ENCODE measurements around the gene SENP7. TPM values are rescaled to one million over a fixed set of nuclear protein-coding genes. Genes with fewer than 3 reads are reported as not detected.
"Not testable (repeated sequence)": the region's sequence is repeated elsewhere in the genome, so short reads cannot be mapped to it uniquely, and the experiment has no call there.

The SENP7 gene
- total RNA-seq, 1 donor from 2014 or later, result 6.1 TPM

DNA sequence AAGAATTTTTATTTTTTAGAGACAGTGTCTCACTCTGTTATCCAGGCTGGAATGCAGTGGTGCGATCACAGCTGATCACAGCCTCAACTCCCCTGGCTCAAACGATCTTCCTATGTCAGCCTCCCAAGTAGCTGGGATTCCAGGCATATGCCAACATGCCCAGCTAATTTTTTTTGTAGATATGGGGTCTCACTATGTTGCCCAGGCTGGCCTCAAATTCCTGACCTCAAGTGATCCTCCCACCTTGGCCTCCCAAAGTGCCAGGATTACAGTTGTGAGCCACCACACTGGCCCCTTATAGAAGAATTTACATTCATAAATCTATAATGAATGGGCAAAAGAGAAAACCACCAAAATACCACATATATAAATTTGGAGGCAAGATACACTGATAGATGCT lies 15.2 kb downstream of the SENP7 start:
- intact Hi-C loops (cut with DNase I), result no loop called here
- Histone ChIP-seq H3K4me1 (no peaks in the 10 kb centered on the region), H3K27me3 (no peaks in the 10 kb centered on the region), H3K36me3 (peaks cover 4 to 6% of the 10 kb centered on the region in 2 donors), H3K4me3 (no peak overlapping the region), H3K9me3 (no peaks in the 10 kb centered on the region), H3K27ac (no peak overlapping the region)
- TF ChIP-seq, protein P1, sequence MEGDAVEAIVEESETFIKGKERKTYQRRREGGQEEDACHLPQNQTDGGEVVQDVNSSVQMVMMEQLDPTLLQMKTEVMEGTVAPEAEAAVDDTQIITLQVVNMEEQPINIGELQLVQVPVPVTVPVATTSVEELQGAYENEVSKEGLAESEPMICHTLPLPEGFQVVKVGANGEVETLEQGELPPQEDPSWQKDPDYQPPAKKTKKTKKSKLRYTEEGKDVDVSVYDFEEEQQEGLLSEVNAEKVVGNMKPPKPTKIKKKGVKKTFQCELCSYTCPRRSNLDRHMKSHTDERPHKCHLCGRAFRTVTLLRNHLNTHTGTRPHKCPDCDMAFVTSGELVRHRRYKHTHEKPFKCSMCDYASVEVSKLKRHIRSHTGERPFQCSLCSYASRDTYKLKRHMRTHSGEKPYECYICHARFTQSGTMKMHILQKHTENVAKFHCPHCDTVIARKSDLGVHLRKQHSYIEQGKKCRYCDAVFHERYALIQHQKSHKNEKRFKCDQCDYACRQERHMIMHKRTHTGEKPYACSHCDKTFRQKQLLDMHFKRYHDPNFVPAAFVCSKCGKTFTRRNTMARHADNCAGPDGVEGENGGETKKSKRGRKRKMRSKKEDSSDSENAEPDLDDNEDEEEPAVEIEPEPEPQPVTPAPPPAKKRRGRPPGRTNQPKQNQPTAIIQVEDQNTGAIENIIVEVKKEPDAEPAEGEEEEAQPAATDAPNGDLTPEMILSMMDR (IDR thresholded peaks at IDR 0.05), result no peak
- DNase-seq (ENCODE audit: low spot score in 2 of 2), result no peak

DNA sequence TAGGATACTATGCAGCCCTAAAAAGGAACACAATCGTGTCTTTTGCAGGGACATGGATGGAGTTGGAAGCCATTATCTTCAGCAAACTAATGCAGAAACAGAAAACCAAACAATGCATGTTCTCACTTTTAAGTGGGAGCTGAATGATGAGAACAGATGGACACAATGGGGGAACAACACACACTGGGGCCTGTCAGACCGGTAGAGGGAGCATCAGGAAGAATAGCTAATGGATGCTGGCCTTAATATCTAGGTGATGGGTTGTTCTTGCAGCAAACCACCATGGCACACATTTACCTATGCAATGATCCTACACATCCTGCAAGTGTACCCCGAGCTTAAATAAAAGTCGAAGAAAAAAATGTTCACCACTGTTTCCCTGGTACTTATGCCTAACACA lies 17.5 kb downstream of the SENP7 start:
- TF ChIP-seq, protein P1 (IDR thresholded peaks at IDR 0.05), result no peak
- intact Hi-C loops (cut with DNase I), result no loop called here
- peaks cover 15 to 17% of the 10 kb centered on the region in 2 donors for H3K36me3 ChIP-seq
- no peaks in the 10 kb centered on the region for H3K4me1 ChIP-seq
- no peaks in the 10 kb centered on the region for H3K27me3 ChIP-seq
- H3K4me3 ChIP-seq, result no peak overlapping the region
- no peak overlapping the region for H3K27ac ChIP-seq
- DNase-seq (ENCODE audit: low spot score in 2 of 2), result no peak
- no peaks in the 10 kb centered on the region for H3K9me3 ChIP-seq

DNA sequence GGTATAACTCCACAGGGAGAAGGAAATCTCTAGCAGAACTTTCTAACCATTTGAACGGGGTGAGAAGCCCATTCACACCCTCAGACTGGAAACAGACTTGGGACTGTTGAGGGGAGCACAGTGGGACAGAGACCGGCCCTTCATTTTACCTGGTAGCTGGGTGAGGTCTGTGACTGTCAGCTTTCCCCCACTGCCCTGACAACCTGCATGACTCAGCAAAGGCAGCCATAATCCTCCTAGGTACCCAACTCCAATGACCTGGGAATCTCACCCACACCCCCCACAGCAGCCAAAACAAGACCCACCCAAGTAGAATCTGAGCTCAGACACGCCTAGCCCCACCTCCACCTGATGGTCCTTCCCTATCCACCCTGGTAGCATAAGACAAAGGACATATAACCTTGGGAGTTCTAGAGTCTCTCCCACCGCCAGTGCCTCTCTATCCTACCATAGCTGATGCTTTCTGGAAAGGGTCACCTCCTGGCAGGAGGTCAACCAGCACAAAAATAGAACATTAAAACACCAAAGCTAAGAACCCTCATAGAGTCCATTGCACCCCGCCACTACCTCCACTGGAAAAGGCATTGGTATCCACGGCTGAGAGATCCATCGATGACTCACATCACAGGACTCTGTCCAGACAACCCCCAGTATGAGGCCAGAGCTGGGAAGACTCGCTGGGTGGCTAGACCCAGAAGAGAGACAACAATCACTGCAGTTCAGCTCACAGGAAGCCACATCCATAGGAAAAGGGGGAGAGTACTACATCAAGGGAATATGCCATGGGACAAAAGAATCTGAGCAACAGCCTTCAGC lies 28.0 kb downstream of the SENP7 start:
- DNase-seq (ENCODE audit: low spot score in 2 of 2), result no peak
- H3K27ac ChIP-seq, result peak overlapping the region in 1 of 2 donors; percentile 6
- peaks cover 0 to 5% of the 10 kb centered on the region in 2 donors for H3K9me3 ChIP-seq
- no peaks in the 10 kb centered on the region for H3K27me3 ChIP-seq
- intact Hi-C loops (cut with DNase I), result no loop called here
- H3K36me3 ChIP-seq, result peaks cover 8 to 28% of the 10 kb centered on the region in 2 donors
- H3K4me1 ChIP-seq, result no peaks in the 10 kb centered on the region
- TF ChIP-seq, protein P1 (IDR thresholded peaks at IDR 0.05), result no peak
- H3K4me3 ChIP-seq, result no peak overlapping the region

DNA sequence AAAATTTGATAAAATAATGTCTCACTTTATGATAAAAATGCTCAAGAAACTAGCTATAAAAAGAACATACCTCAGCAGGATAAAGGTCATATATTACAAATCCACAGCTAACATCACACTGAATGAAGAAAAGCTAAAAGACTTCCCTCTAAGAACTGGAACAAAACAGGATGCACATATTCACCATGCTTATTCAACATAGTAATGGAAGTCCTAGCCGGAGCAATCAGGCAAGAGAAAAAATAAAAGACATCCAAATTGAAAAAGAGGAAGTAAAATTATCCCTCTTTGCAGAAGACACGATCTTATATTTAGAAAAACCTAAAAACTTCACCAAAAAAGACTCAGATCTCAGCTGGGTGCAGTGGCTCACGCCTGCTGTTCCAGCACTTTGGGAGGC lies 34.0 kb downstream of the SENP7 start:
- H3K36me3 ChIP-seq, result peaks cover 0 to 10% of the 10 kb centered on the region in 2 donors
- H3K4me3 ChIP-seq, result no peak overlapping the region
- TF ChIP-seq, protein P1 (IDR thresholded peaks at IDR 0.05), result no peak
- H3K27ac ChIP-seq, result no peak overlapping the region
- peaks cover 0 to 4% of the 10 kb centered on the region in 2 donors for H3K4me1 ChIP-seq
- DNase-seq (ENCODE audit: low spot score in 2 of 2), result no peak
- H3K9me3 ChIP-seq, result peaks cover 0 to 5% of the 10 kb centered on the region in 2 donors
- H3K27me3 ChIP-seq, result no peaks in the 10 kb centered on the region
- intact Hi-C loops (cut with DNase I), result no loop called here

DNA sequence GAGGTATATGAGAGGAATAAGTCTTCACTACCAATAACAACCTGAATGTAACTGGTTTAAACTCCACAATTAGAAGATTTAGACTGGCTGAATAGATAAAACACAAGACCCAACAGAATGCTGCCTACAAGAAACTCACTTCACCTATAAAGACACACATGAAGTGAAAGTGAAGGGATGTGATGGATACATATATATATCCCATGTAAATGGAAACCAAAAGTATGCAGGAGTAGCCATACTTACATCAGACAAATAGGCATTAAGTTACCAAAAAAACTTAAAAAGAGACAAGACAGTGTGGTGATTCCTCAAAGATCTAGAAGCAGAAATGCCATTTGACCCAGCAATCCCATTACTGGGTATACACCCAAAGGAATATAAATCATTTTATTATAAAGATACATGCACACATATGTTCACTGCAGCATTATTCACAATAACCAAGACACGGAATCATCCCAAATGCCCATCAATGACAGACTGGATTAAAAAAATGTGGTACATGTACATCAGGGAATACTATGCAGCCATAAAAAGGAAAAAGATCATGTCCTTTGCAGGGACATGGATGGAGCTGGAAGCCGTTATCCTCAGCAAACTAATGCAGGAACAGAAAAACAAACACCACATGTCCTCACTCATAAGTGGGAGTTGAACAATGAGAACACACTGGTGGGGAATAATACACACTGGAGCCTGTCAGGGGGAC lies 38.0 kb downstream of the SENP7 start:
- H3K36me3 ChIP-seq; H3K27me3 ChIP-seq; H3K9me3 ChIP-seq; DNase-seq (ENCODE audit: low spot score in 2 of 2); intact Hi-C loops (cut with DNase I); H3K27ac ChIP-seq; H3K4me1 ChIP-seq; H3K4me3 ChIP-seq: not testable (repeated sequence)

DNA sequence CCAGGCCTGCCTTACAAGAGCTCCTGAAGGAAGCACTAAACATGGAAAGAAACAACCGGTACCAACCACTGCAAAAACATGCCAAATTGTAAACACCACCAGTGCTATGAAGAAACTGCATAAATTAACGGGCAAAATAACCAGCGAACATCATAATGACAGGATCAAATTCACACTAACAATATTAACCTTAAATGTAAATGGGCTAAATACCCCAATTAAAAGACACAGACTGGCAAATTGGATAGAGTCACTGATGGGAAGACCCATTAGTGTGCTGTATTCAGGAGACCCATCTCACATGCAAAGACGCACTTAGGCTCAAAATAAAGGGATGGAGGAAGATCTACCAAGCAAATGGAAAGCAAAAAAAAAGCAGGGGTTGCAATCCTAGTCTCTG lies 44.3 kb downstream of the SENP7 start:
- H3K4me1 ChIP-seq; H3K36me3 ChIP-seq; DNase-seq (ENCODE audit: low spot score in 2 of 2); intact Hi-C loops (cut with DNase I); H3K27ac ChIP-seq; H3K9me3 ChIP-seq; H3K4me3 ChIP-seq; H3K27me3 ChIP-seq: not testable (repeated sequence)

DNA sequence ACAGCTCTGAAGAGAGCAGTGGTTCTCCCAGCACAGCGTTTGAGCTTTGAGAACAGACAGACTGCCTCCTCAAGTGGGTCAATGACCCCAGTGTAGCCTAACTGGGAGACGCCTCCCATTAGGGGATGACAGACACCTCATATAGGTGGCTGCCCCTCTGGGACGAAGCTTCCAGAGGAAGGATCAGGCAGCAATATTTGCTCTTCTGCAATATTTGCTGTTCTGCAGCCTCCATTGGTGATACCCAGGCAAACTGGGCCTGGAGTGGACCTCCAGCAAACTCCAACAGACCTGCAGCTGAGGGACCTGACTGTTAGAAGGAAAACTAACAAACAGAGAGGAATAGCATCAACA lies 45.7 kb downstream of the SENP7 start:
- H3K4me1 ChIP-seq; H3K9me3 ChIP-seq; H3K36me3 ChIP-seq; H3K27ac ChIP-seq; intact Hi-C loops (cut with DNase I); H3K27me3 ChIP-seq; DNase-seq (ENCODE audit: low spot score in 2 of 2): not testable (repeated sequence)
- H3K4me3 ChIP-seq, result peak overlapping the region in 1 of 2 donors; percentile 55

All from ascending aorta (tissue), 2 donors.